ENCODE measurements around the gene CLDN7. TPM values are rescaled to one million over a fixed set of nuclear protein-coding genes. Genes with fewer than 3 reads are reported as not detected.
A peak's percentile ranks its signal among the peaks of the same experiment; 100 is the strongest.

Gene CLDN7
- total RNA-seq, 3 donors from 2014 or later (not counting 1 experiment from before 2014, with no cell fraction given), result 0.99 to 1.8 (median 1.7) TPM

DNA sequence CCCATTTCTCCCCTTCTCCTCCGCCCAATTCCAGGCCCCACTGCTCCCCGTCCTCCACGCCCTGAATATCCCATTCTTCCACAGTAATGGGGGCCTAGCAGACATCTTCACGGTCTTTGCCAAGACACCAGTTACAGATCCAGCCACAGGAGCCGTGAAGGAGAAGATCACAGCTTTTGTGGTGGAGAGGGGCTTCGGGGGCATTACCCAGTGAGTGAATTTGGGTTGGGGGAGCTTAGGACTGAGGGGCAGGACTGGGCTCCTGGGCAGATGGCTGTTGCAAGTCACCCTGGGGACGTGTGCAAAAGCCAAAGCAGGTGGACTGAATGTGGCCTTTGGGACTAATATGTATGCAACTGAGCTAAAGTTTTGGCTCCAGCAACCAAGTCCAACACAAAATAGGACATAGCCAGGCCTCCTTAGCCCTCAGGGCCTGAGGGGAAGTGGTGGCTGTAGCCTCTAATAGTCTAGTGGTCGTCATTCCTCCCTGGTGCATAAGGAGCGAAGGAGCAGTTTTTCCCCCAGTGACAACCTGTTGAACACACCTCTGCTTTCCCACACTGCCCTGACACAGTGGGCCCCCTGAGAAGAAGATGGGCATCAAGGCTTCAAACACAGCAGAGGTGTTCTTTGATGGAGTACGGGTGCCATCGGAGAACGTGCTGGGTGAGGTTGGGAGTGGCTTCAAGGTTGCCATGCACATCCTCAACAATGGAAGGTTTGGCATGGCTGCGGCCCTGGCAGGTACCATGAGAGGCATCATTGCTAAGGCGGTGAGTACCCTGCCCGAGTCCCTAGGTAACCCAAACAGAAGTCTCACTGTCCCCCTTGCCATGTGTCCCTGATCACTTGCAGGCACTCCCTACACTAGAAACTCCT is 39.9 kb downstream of the CLDN7 start:
- Mint-ChIP-seq H3K4me1 (peaks cover 19 to 36% of the 10 kb centered on the region in 2 donors), H3K27ac (peak overlapping the region in 1 of 2 donors; percentile 98), H3K27me3 (ENCODE audit: low read depth in 2 of 2) (no peaks in the 10 kb centered on the region), H3K36me3 (no peaks in the 10 kb centered on the region), H3K9me3 (no peaks in the 10 kb centered on the region), H3K4me3 (peak overlapping the region; percentile 21)
- intact Hi-C loops (cut with micrococcal nuclease), result no loop called here
- DNase-seq (no peak), ATAC-seq (no peak)
- Histone ChIP-seq H3K27ac (ENCODE audit: low read length) (no peak overlapping the region), H3K4me1 (ENCODE audit: control insufficient read depth, insufficient read depth, low read length) (peaks cover 33% of the 10 kb centered on the region), H3K27me3 (ENCODE audit: control insufficient read depth, insufficient read depth, low read length) (no peaks in the 10 kb centered on the region), H3K9me3 (ENCODE audit: control insufficient read depth, insufficient read depth, low read length) (no peaks in the 10 kb centered on the region), H3K36me3 (ENCODE audit: control insufficient read depth, insufficient read depth, low read length) (peaks cover 47% of the 10 kb centered on the region), H3K4me3 (ENCODE audit: low read length) (no peak overlapping the region)
- TF ChIP-seq, protein P1, sequence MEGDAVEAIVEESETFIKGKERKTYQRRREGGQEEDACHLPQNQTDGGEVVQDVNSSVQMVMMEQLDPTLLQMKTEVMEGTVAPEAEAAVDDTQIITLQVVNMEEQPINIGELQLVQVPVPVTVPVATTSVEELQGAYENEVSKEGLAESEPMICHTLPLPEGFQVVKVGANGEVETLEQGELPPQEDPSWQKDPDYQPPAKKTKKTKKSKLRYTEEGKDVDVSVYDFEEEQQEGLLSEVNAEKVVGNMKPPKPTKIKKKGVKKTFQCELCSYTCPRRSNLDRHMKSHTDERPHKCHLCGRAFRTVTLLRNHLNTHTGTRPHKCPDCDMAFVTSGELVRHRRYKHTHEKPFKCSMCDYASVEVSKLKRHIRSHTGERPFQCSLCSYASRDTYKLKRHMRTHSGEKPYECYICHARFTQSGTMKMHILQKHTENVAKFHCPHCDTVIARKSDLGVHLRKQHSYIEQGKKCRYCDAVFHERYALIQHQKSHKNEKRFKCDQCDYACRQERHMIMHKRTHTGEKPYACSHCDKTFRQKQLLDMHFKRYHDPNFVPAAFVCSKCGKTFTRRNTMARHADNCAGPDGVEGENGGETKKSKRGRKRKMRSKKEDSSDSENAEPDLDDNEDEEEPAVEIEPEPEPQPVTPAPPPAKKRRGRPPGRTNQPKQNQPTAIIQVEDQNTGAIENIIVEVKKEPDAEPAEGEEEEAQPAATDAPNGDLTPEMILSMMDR (IDR thresholded peaks at IDR 0.05), result no peak
- WGBS (ENCODE audit: insufficient coverage), result 94% methylated on average over 15 of the region's 15 CpGs

DNA sequence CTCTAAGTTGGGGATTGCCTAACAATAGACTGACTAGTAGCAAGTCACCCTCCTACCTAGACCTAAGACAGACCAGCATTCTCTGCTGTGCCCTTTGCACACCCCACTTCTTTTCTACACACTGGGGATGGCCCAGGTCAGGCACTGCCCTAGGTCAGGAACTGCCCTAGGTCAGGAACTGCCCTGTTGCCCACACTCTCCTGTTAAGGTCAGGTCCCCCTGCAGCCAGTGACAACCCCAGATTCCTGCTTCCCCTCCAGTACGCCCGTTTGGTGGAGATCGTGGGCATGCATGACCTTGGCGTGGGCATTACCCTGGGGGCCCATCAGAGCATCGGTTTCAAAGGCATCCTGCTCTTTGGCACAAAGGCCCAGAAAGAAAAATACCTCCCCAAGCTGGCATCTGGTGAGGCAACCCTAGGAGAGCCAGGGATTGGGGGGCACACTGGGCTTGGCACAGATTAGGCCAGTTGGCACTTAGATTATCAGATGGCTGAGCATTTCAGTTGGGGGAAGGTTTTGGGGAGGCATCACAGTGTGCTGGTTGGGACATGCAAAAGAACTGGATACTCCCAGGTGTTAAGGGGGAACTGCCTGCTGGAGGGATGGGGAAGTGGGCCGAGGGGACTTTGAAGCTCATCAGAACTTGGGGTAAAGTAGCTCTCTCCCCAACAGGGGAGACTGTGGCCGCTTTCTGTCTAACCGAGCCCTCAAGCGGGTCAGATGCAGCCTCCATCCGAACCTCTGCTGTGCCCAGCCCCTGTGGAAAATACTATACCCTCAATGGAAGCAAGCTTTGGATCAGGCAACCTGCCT is 40.8 kb downstream of the CLDN7 start:
- no peak overlapping the region for H3K27ac ChIP-seq (ENCODE audit: low read length)
- H3K27ac Mint-ChIP-seq, result peak overlapping the region; percentile 94 to 98

GRCh38 chr17:7220593-7221277 is 41.5 kb downstream of the CLDN7 start:
- Histone ChIP-seq H3K27me3 (ENCODE audit: control insufficient read depth, insufficient read depth, low read length) (no peaks in the 10 kb centered on the region), H3K27ac (ENCODE audit: low read length) (peak overlapping the region; percentile 65), H3K4me3 (ENCODE audit: low read length) (peak overlapping the region; percentile 77), H3K36me3 (ENCODE audit: control insufficient read depth, insufficient read depth, low read length) (peaks cover 34% of the 10 kb centered on the region), H3K4me1 (ENCODE audit: control insufficient read depth, insufficient read depth, low read length) (peaks cover 33% of the 10 kb centered on the region), H3K9me3 (ENCODE audit: control insufficient read depth, insufficient read depth, low read length) (no peaks in the 10 kb centered on the region)
- Mint-ChIP-seq H3K4me3 (peak overlapping the region; percentile 98), H3K27ac (peak overlapping the region; percentile 94 to 98), H3K27me3 (ENCODE audit: low read depth in 2 of 2) (peaks cover 0 to 4% of the 10 kb centered on the region in 2 donors), H3K4me1 (peaks cover 19 to 47% of the 10 kb centered on the region in 2 donors), H3K36me3 (no peaks in the 10 kb centered on the region), H3K9me3 (no peaks in the 10 kb centered on the region)
- 39% methylated on average over 11 of the region's 11 CpGs for WGBS (ENCODE audit: insufficient coverage)
- ATAC-seq (peak; percentile 37 to 63 (median 45)), DNase-seq (peak; percentile 41 to 80)
- intact Hi-C loops (cut with micrococcal nuclease), result no loop called here
- TF ChIP-seq, protein P1 (IDR thresholded peaks at IDR 0.05), result peak; percentile 23

More for the DNA sequence above, 40.8 kb downstream of the CLDN7 start:
- Histone ChIP-seq H3K4me1 (ENCODE audit: control insufficient read depth, insufficient read depth, low read length) (peaks cover 33% of the 10 kb centered on the region), H3K4me3 (ENCODE audit: low read length) (no peak overlapping the region), H3K36me3 (ENCODE audit: control insufficient read depth, insufficient read depth, low read length) (peaks cover 40% of the 10 kb centered on the region), H3K27me3 (ENCODE audit: control insufficient read depth, insufficient read depth, low read length) (no peaks in the 10 kb centered on the region), H3K9me3 (ENCODE audit: control insufficient read depth, insufficient read depth, low read length) (no peaks in the 10 kb centered on the region)
- Mint-ChIP-seq H3K36me3 (no peaks in the 10 kb centered on the region), H3K27me3 (ENCODE audit: low read depth in 2 of 2) (peaks cover 0 to under 1% of the 10 kb centered on the region in 2 donors), H3K4me1 (peaks cover 19 to 40% of the 10 kb centered on the region in 2 donors), H3K4me3 (peak overlapping the region; percentile 98), H3K9me3 (no peaks in the 10 kb centered on the region)
- intact Hi-C loops (cut with micrococcal nuclease), result no loop called here
- WGBS (ENCODE audit: insufficient coverage), result 91% methylated on average over 10 of the region's 10 CpGs
- DNase-seq, result no peak
- TF ChIP-seq, protein P1 (IDR thresholded peaks at IDR 0.05), result no peak
- ATAC-seq, result no peak

Data from natural killer cell (primary cell).